GM21528 (cell line): Measurements from ENCODE around the gene NFATC1.

Experiments
- ATAC-seq: cut with Tn5 transposase; IDR thresholded peaks from one replicate; pipeline ENCODE4 v1.9.1; 2021; ENCODE audit warnings: mild to moderate bottlenecking, moderate library complexity; ENCODE audit not compliant: unreplicated experiment, low FRiP score

NFATC1 gene

GRCh38 chr18:79436556-79437275 lies 41.0 kb downstream of the NFATC1 start:
- ATAC-seq = no peak

- ATAC-seq = no peak
These were observed 42.6 kb downstream of the NFATC1 start for GRCh38 chr18:79438089-79438897.

GRCh38 chr18:79438898-79439627 lies 43.3 kb downstream of the NFATC1 start:
- ATAC-seq = no peak

GRCh38 chr18:79439628-79440023 lies 43.9 kb downstream of the NFATC1 start:
- ATAC-seq = no peak

GRCh38 chr18:79440316-79441110 lies 44.8 kb downstream of the NFATC1 start:
- ATAC-seq = no peak

- no peak for ATAC-seq
These were observed 45.7 kb downstream of the NFATC1 start for GRCh38 chr18:79441420-79441819.

- no peak for ATAC-seq
These were observed 46.9 kb downstream of the NFATC1 start for GRCh38 chr18:79442508-79443221.

GRCh38 chr18:79445221-79445620 lies 49.5 kb downstream of the NFATC1 start:
- no peak for ATAC-seq

GRCh38 chr18:79445696-79446561 lies 50.2 kb downstream of the NFATC1 start:
- no peak for ATAC-seq

- no peak for ATAC-seq
These were observed 51.2 kb downstream of the NFATC1 start for GRCh38 chr18:79446931-79447330.

GRCh38 chr18:79447703-79448367 lies 52.1 kb downstream of the NFATC1 start:
- no peak for ATAC-seq

GRCh38 chr18:79448621-79449020 lies 52.9 kb downstream of the NFATC1 start:
- ATAC-seq = no peak

GRCh38 chr18:79449551-79450288 lies 54.0 kb downstream of the NFATC1 start:
- ATAC-seq = no peak

GRCh38 chr18:79450289-79451080 lies 54.8 kb downstream of the NFATC1 start:
- no peak for ATAC-seq

- ATAC-seq = no peak
These were observed 55.8 kb downstream of the NFATC1 start for GRCh38 chr18:79451237-79452125.
